PC-9 (cell line): ENCODE results near the gene CYB5B.

Experiments used
- CTCF ChIP-seq: fragments of 200-600 bp; sonication (generic); conservative IDR thresholded peaks from 2 replicates; pipeline ENCODE4 v1.6.1; 2017; ENCODE audit warnings: mixed run types, antibody characterized with exemption, mild to moderate bottlenecking, moderate library complexity
- EZH2 ChIP-seq: fragments of 200-600 bp; sonication (generic); IDR thresholded peaks from 2 replicates; pipeline ENCODE4 v1.8.0; 2017; ENCODE audit warnings: antibody characterized with exemption, low read depth

- TF ChIP-seq CTCF (no peak), EZH2 (no peak)
These were observed 59.2 kb downstream of the CYB5B start for GRCh38 chr16:69483611-69484010.
